Smooth muscle cell (in vitro differentiated cells): ENCODE measurements around the gene FAM181A. TPM values are rescaled to one million over a fixed set of nuclear protein-coding genes. Genes with fewer than 3 reads are reported as not detected.

Experiments used
- DNase-seq: peaks from one replicate; lab custom pipeline; 2025; ENCODE audit not compliant: unreplicated experiment; lab: John Stamatoyannopoulos, UW
- H2AFZ ChIP-seq: fragments of 200-600 bp; sonication (generic); 2 replicates; pipeline ENCODE4 v1.6.0; 2016; ENCODE audit warnings: antibody characterized with exemption, low read depth, mild to moderate bottlenecking
- H3F3A ChIP-seq: fragments of 200-600 bp; sonication (generic); 2 replicates; pipeline ENCODE4 v1.6.0; 2017; ENCODE audit warnings: antibody characterized with exemption, low read depth
- H3K27ac ChIP-seq: fragments of 200-600 bp; sonication (generic); 2 replicates; pipeline ENCODE4 v1.5.1; 2016; ENCODE audit warnings: low read depth, mild to moderate bottlenecking
- H3K27me3 ChIP-seq: fragments of 200-600 bp; sonication (generic); 2 replicates; pipeline ENCODE4 v1.6.1; 2016; ENCODE audit warnings: low read depth, mild to moderate bottlenecking
- H3K36me3 ChIP-seq: fragments of 200-600 bp; sonication (generic); 2 replicates; pipeline ENCODE4 v1.5.1; 2016; ENCODE audit warnings: low read depth
- H3K4me1 ChIP-seq: fragments of 200-600 bp; sonication (generic); 2 replicates; pipeline ENCODE4 v1.5.1; 2016; ENCODE audit warnings: low read depth
- H3K4me2 ChIP-seq: fragments of 200-600 bp; sonication (generic); 2 replicates; pipeline ENCODE4 v1.6.0; 2016; ENCODE audit warnings: mild to moderate bottlenecking
- H3K4me3 ChIP-seq: fragments of 200-600 bp; sonication (generic); 2 replicates; pipeline ENCODE4 v1.5.1; 2016; ENCODE audit warnings: mild to moderate bottlenecking
- H3K79me2 ChIP-seq: fragments of 200-600 bp; sonication (generic); 2 replicates; pipeline ENCODE4 v1.6.0; 2016; ENCODE audit warnings: low read depth, mild to moderate bottlenecking
- H3K9ac ChIP-seq: fragments of 200-600 bp; sonication (generic); 2 replicates; pipeline ENCODE4 v1.6.0; 2016; ENCODE audit warnings: low read depth
- H3K9me3 ChIP-seq: fragments of 200-600 bp; sonication (generic); replicated peaks from 2 replicates; pipeline ENCODE4 v1.5.1; 2016; ENCODE audit warnings: low read depth
- H4K20me1 ChIP-seq: fragments of 200-600 bp; sonication (generic); 2 replicates; pipeline ENCODE4 v1.6.0; 2016; ENCODE audit warnings: low read depth
- CTCF ChIP-seq: fragments of 200-600 bp; sonication (generic); IDR thresholded peaks from 2 replicates; pipeline ENCODE4 v1.5.1; 2017; ENCODE audit warnings: borderline replicate concordance, mild to moderate bottlenecking, antibody characterized with exemption; ENCODE audit not compliant: insufficient read depth, poor library complexity, severe bottlenecking
- WGBS: methylation state at CpG from one replicate; pipeline ENCODE4 v1.1.7; 2016; ENCODE audit warnings: low lambda C conversion rate; 5-methylcytosine and 5-hydroxymethylcytosine counted together
- polyA plus RNA-seq: library from polyadenylated mRNA; unstranded; fragments of >200 nt; fragmentation: Nextera tagmentation; extraction: Ambion mirVana; gene quantifications from 2 replicates; pipeline ENCODE4 v1.2.1, GENCODE V29; 2016
- total RNA-seq: library from RNA; depleted of rRNA; stranded (reverse); fragments of >200 nt; gene quantifications from 2 replicates; pipeline ENCODE4 v1.2.3, GENCODE V29; 2014

Gene FAM181A
- total RNA-seq (not detected in 2 replicates), polyA plus RNA-seq (not detected in 2 replicates)

GRCh38 chr14:93926873-93927799, at the start of gene FAM181A:
TSS of gene FAM181A (plus strand) at chr14:93927344. CDS start at chr14:93928286, 942 bp downstream.
- H3K27me3 ChIP-seq: no peaks in the 10 kb centered on the region
- H4K20me1 ChIP-seq: no peaks in the 10 kb centered on the region
- no peak for TF ChIP-seq CTCF
- no peak within 1 kb of the TSS for H3K4me2 ChIP-seq
- H2AFZ ChIP-seq: no peak within 1 kb of the TSS
- DNase-seq: no peak
- no peaks in the 10 kb centered on the region for H3K79me2 ChIP-seq
- H3F3A ChIP-seq: no peaks in the 10 kb centered on the region
- no peak within 1 kb of the TSS for H3K9ac ChIP-seq
- H3K36me3 ChIP-seq: no peaks in the 10 kb centered on the region
- no peak within 1 kb of the TSS for H3K4me3 ChIP-seq
- H3K9me3 ChIP-seq: no peaks in the 10 kb centered on the region
- no peaks in the 10 kb centered on the region for H3K4me1 ChIP-seq
- no peak within 1 kb of the TSS for H3K27ac ChIP-seq
- WGBS: 87% methylated on average over 21 of the region's 38 CpGs

GRCh38 chr14:93878212-93878611, 48.9 kb upstream of the FAM181A start:
- no peak overlapping the region for H3K9ac ChIP-seq
- H3K79me2 ChIP-seq: no peaks in the 10 kb centered on the region
- no peak overlapping the region for H2AFZ ChIP-seq
- H3F3A ChIP-seq: no peaks in the 10 kb centered on the region
- no peak overlapping the region for H3K27ac ChIP-seq
- no peaks in the 10 kb centered on the region for H3K9me3 ChIP-seq
- H3K4me3 ChIP-seq: no peak overlapping the region
- no peaks in the 10 kb centered on the region for H4K20me1 ChIP-seq
- no peaks in the 10 kb centered on the region for H3K36me3 ChIP-seq
- TF ChIP-seq CTCF: no peak
- DNase-seq: no peak
- H3K27me3 ChIP-seq: no peaks in the 10 kb centered on the region
- WGBS: 78% methylated on average over 8 of the region's 8 CpGs
- no peak overlapping the region for H3K4me2 ChIP-seq
- H3K4me1 ChIP-seq: no peaks in the 10 kb centered on the region

GRCh38 chr14:93878871-93879270, 48.3 kb upstream of the FAM181A start:
- 90% methylated on average over 5 of the region's 5 CpGs for WGBS
- no peaks in the 10 kb centered on the region for H3K9me3 ChIP-seq

More at GRCh38 chr14:93878871-93879270, 48.3 kb upstream of the FAM181A start:
- no peak for TF ChIP-seq CTCF
- Histone ChIP-seq H3K36me3 (no peaks in the 10 kb centered on the region), H4K20me1 (no peaks in the 10 kb centered on the region), H3K4me1 (no peaks in the 10 kb centered on the region), H3F3A (no peaks in the 10 kb centered on the region), H2AFZ (no peak overlapping the region), H3K4me2 (no peak overlapping the region), H3K27me3 (no peaks in the 10 kb centered on the region), H3K79me2 (no peaks in the 10 kb centered on the region), H3K27ac (no peak overlapping the region), H3K9ac (no peak overlapping the region), H3K4me3 (no peak overlapping the region)
- no peak for DNase-seq
